GM19324 (cell line): ENCODE results near the gene HOXB7.

Experiments used
- ATAC-seq: cut with Tn5 transposase; IDR thresholded peaks from one replicate; pipeline ENCODE4 v1.9.1; 2021; ENCODE audit warnings: mild to moderate bottlenecking, moderate library complexity; ENCODE audit not compliant: unreplicated experiment, low FRiP score

The HOXB7 gene

DNA sequence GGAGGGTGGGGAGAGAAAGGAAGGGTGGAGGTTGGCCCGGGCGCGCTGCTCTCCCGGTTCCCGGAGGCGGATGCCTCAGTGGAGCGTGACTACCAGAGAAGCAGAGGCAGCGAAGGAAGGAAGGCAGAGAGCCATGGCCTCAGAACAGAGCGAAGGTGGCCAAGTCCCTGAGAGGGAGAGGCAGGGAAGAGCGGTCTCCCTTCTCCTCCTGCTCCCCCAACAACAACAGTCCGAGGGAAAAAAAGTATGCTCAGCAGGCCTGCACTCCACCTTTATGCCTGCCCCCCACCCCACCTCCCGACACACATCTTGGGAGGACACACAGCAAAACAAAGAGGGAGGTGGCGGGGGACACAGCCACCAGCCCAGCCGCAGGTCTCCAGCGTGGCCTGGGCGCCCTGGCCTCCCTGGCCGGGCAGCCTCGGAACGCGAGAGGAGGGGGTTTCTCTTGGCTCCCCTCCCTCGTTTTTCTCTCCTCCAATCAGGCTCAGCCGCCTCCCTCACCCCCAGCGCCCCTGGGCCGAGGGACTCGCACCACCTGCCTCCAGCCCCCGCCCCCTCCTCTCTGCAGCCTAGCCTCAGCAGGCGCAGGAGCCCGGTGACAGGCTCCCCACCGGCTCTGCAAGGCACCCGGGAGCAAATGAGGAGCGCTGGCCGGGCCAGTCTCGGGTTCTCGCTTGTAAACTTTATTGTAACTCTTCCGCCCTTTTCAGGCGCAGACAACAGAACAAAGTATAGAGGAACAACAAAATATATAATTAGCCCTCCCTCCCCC, 1.1 kb upstream of the HOXB7 start:
- ATAC-seq: no peak

DNA sequence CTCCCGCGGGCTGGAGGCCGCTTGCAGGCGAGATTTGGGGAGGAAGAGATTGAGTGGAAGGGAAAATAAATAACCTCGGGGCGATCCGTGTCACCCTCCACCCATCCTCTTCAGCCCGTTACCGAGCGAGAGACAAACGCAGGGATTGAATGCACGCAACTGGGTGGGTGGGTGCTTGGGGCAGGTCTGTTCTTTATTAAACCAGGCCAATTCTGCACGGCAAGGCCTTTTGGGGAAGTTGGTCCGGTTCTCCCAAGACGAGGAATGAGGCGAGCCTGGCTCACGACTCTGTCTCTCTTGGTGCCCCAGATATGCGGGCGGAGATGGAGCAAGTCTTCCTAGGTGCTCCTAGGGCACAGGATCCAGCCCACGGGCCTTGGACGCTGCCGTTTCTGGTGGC, 396 bp upstream of the HOXB7 start:
- no peak for ATAC-seq

DNA sequence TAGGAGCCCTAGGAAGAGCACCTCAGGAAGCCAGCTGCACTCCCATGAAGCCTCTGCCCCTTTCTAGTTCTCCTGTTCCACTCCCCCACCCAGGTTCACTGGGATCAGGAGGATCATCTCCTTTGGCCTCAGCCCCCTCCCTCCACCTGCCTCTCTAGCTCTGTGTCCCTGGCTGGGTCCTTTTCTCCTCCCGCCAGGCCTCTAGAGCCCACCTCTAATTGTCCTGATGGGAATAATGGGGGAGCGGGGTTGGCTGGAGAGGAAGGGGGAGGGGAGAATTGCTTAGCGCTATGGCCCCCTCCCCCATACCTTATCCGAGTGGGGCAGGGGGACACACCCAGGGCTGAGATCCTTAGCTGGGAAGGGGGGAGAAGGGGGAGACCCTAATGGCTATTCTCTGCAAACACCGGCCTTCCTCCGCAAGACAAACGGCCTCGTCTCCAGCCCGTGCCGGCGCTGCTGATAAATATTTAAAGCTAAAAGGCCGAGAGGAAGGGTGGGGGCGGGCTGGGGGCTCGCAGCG, 997 bp downstream of the HOXB7 start:
- ATAC-seq: no peak

DNA sequence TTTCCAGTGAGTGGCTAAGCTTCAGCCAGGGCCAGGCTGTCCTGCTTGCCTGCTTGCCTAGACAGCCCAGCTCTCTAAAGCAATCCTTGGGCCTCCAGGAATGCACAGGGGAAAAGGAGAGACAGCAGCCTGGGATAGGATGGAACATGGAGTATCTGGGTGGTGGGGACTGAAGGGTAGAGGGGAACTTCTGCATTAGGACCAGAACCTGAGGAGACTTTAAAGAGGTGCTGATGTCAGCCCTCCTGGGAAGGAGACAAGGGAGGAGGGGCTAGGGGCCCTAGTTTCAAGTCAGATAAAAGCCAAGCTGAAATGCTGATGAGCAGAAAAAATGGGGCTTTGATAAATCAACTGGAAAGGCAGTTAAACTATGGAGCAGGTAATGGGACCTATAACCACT, 1.8 kb downstream of the HOXB7 start:
- ATAC-seq: no peak

DNA sequence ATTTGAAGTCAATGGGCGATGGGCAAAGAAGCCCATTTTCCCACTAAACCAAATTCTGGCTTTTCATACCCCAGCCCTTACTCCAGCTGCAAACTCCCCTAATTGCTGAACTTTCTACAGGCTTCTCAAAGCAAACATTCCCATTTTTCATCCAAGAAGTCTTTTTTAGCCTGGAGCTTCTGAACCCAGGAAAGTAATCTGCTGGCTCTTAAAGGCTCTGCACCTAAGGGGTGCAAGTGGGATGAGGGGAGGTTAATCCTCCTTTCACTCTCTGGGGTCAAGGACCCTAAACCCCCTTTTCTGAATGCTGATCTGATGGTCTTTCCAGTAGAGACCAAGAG, 2.4 kb downstream of the HOXB7 start:
- no peak for ATAC-seq

DNA sequence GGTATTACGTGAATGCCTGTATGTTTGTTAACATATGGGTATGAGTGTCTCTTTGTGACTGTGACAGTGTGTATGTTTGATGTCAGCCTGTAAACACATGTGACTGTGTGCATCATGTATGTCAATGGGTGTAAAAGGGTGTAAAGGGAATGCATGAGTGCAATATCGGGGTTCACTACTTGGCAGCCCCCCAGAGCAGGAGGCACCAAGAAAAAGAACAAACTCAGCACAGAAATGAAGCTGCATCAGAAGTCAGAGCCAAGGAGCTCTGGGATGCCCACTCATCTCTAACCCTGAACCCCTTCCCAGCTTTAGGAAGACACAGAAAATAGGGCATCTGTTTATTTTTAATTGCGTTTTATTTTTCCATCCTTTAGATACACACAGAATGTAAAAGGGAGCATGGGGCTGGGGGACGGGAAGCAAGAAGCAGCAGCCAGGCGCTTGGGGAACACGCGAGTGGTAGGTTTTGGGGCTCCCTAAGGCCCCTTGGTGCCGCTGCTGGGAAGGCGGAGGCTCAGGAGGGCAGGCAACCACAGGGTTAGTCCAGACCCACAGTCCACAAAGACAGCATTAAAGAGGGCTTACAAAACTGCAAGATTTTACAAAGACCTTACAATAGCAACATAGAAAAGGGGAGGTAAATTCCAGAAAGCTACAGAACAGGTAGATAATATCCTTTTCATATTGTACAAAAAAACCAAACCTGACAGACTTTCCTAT, 3.8 kb downstream of the HOXB7 start:
- ATAC-seq: no peak

DNA sequence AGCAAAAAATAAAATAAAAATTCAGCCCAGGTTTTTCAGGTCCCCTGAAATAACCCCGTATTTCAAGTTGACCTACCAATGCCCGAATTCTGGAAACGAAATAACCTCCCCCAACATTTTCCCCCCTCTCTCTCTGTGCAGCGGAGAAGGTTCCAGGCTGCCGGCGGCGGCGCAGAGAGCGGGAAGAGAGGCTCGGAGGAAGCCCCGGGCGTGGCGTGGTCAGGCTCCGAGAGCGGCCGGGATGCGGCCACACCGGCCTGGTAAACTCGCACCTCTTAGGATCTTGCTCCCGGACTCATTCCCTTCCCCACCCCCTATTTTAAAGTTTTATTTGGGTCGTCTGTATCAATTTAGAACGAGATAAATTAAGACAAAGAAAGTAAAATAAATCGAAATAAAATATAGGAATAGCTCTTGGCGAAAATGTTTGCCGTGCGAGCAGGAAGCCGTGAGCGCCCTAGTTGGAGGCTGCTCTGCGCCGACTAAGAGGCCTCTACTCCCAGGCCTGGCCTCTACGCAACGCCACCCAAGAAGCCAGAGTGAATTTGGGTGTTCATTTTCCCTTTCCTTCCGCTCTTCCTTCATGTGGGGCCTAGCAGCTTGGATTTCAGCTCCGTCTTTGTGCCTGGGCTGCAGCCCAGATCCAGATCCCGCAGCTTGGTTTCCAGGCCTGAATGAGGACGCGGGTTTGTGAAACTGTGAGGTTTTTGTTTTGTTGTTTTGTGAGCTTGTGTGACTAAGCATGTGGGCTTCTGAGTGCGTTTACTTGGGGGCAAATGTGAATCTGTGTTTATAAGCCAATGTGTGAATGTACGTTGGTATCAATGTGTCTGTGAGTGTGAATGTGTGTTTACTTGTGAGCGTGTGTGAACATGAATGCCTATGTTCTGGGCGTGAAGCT, 4.6 kb downstream of the HOXB7 start:
- no peak for ATAC-seq

DNA sequence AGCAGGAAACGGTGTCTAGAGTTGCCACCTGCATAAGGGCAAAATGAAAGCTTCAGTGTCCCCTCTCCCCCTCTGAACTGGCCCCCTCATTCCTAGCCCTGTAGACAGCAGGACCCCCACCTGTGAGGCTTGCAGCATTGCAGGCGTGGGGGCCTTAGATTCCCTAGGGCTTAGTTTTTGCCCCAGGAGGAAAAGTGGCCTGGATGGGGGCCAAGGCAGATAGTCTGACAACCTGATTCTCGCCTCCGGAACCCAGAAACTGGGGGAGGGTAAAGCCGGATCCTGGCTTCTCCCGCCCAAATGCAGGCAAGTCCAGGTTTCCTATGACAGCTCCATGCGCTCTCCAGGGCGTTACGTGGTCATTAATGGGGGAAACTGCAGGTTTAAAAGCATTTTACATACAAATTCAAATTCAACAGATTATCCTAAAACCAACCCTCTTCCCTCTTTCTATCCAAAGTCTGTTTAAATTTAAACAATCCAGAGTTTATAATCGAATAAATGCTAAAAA, 5.4 kb downstream of the HOXB7 start:
- no peak for ATAC-seq

DNA sequence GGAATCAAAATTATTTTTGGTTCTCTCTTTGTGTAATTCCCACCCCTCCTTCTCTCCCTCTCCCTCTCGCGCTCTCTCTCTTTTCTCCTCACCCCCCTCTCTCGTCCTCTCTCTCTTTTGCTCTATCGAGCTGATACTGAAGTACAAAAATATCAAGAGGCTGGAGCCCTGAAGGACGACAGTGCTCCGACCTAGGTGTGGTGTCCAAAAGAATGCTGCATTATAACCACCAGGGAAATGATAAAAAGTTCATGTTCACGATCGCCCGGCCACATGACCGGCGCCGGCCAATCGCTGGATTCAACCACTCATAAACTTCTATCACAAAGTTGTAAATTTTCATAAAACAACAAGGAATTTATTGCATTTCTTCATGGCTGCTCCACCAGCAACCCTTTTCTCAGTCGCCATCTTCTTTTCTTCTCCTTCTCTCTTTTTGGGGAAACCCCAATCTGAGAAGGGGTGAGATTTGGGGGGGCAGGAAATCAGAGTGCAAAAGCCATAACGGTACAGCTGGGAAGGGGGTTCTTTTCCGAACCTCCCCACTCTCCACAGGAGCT, 6.0 kb downstream of the HOXB7 start, which contains the start of gene HOXB6:
HOXB6 (minus strand) TSS at position 217 of the 560 bp plus-strand sequence. CDS start 6,836 bp downstream, outside the sequence.
- no peak for ATAC-seq

DNA sequence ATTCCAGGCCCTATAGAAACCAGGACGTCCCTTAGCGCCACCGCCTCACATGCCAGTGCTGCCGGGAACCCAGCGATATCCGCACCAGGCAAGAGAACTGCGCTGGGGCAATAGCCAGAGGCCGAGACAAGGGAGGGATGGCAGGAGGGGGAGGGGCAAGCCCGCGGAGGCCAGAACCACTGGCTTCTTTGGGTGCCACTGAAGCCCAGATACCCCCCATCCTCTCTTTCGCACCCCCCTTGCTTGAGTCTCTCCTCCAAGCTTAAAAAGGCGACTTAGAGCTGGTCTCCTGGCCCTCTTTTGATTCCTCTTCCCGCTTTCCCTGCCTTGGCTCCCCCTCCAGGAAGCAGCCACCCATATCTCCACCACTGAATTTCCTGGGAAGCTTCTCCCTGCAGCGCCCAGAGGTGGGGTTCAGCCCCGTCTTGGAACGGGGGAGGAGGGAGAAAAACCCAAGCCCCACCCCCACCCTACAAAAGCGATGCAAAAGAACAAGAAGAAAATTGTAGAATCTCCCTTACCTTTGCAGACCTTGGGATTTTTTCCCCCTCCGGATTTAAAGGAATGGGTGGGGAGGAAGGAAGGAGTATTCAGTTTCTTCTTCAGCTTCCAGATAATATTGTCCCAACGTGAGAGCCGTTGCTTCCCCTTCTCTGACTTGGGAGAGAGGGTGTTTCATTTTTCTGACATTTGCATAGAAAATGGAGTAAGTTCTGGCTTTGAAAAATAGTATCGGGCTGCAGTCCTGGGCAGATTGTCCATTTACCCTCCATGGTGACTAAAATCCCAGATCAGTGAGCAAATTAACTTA, 6.7 kb downstream of the HOXB7 start:
- no peak for ATAC-seq

DNA sequence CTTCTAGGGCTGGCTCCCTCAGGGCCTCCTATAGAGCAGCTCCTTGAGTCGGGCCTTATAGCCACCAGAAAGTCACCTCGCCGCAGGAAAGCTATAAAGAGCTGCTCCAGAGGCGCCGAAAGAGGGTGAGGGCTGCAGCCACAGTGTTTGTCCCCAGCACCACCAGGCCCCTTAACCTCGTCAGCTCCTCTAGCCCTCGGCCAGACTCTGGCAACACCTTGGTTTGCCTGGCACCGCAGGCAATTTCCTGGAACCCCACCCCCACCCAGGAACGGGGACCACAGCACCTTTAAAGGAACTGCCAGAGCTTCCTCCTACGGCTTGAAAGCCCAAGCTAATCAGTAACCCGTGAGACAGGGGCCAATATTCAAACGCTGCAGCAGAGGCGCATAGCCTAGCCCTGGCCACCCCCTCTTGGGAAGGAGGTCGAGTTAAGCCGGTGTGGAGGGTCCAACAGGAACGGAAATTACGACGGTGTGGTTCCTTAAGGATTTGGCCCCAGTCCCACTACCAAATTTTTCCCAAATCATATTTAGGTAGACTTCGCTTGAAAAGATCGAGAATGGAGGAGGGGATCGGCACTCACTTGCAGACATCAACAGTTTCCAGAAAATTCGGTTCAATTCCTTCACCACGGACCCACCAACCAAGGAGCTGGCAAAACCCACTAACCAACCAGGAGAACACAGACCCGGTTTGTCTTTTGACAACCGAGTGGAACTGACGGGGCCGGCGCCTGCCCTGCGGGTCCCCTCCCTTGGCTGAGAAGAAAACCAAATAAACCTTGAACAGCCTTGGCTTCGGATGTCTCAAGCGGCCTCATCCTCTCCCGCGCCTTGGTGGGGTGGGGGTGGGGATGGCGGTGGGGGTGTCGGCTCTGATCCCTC, 9.0 kb downstream of the HOXB7 start:
- ATAC-seq: no peak

DNA sequence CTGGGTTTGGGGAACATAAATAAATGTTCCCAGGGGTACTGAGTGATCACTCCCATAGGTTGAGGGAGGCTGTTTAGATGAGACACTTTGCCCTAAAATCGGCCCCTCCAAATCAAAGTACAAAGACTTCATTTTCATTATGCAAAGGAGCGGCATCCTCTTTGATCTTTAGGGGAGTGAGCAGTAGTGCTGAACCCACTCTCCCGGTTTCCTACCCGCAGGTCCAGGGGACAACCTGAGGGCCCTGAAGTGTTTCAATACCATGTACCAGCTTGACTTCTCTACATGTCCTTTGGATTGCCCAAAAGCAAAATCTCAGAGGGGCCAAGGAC, 9.6 kb downstream of the HOXB7 start:
- no peak for ATAC-seq

DNA sequence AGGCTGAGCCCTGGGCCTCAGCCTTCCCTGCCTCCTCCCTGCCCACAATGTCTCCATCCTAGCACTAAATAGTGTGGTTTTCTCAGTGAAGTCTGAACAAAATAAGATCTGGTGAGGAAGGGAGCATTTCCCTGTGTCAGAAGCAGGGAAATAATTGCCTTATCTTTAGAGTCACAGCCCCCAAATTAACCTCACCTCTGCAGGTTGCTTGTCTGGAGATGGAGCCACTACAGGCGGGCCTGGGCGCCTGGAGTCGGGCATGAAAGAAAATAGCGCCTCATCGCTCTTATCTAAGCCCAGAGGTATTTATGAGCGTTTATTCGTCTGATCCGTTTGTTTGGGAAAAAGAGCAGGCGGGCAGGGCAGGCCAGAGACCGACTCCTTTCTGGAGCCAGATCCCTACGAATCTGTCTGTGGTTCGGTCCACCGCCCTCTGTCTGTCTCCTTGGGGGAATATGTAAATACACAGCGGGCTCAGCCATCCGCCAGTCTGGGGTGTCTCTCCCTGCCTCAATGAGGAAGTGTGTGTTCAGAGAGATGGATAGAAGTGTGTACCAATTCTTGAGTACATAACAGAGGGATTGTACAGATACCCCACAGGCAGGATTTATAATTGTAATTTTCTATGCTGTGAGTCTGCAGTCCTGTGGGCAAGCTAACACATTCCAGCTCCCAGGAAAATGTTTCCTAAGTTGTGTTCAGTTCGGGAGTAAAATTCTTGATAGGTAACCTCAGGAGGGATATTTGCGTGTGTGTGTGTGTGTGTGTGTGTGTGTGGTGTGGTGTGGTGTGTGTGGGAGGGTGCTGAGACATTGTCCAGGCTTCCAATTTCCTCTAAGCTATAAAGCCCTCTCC, 10.3 kb downstream of the HOXB7 start:
- ATAC-seq: no peak

DNA sequence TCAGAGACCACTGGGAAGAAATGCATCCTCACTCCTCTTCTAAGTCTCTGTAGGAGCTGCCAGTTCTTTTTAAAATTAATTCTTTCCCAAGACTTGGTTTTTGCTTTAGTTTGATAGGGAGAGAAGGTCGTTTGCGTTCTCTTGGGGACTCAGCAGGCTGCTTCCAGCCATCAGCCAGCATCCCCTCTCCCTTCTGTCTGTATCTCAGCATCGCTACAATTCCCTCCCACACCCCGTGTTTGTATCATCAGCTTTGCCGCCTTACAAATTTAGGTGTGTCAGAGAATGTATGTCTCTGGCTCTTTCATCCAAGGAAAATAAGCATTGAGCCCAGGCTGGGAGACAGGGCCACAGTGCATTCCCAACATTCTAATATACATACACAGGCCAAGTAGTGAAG, 11.5 kb downstream of the HOXB7 start:
- no peak for ATAC-seq

DNA sequence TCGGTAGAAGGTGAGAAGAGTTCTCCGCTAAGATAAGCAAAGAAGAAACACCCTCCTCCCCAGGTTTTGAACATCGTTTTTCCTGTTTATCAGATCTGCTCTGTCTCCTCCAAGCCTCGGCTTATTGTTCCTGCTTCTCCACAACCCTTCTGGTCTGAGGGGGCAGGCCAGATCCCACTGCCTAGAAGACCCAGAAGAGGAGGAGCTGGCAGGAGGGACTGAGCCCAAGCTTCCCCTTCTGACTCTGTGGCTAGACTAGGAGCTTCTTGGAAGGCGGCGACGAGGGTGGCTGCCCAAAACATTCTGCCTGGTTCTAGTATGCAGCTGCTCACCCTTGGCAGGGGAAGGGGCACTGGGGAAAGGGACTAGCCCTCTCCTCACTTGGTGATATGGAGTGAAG, 12.1 kb downstream of the HOXB7 start:
- no peak for ATAC-seq

DNA sequence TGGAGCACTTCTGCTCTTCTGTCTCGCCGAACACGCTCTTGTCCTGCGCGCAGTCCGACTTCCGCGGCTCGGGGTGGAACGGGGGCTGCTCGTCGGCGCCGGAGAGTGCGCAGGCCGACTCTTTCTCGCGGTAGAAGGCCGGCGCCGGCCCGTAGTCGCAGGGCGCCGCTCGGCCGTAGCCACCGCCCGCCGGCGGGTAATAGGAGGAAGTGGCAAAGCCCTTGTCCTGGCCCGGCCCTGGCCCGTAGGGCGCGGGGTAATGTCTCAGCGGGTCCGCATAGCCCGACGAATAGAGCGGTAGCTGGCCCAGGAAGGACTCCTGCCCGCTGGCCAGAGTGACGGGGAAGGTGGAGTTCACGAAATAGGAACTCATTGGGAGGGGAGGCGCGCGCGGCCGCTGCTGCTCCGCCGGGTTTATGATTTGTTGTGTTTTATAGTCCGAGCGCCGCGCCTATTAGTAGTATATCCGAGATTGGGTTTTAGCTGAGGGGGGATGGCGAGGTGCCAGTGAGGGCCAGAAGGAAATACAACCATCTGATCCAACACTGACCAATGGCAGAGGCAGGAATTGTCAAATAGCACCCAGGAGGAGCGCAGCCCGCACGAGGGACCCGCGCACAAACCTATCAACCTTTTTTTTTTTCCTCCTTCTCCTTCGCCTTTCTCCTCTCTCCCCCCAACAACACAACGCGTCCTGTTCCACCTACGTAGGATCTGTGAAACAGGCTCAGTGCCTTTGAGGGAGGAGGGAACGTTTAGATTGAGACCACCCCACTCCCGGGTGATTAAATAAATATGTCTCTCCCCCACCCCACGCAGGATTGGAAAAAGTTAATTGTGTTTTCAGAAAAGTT, 12.8 kb downstream of the HOXB7 start:
- ATAC-seq: peak; percentile 49

DNA sequence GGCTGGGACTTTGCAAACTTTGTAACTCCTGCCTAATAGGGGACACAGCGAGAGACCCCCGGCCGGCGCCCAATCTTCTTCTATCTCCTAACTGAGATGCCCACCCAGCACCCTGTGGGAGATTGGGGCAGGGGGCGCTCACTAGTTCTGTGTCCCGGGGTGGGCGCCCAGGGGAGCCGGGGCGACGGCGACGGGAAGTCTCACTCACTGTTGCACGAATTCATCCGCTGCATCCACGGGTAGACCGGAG, 13.4 kb downstream of the HOXB7 start:
- no peak for ATAC-seq
